HG03439 (cell line): ENCODE data around the gene OPCML.

Source experiments
- ATAC-seq: cut with Tn5 transposase; IDR thresholded peaks from one replicate; pipeline ENCODE4 v1.9.1; 2021; ENCODE audit warnings: mild to moderate bottlenecking, moderate library complexity; ENCODE audit not compliant: unreplicated experiment

OPCML gene

GRCh38 chr11:132472411-132473172 is 1059.7 kb downstream of the OPCML start:
- ATAC-seq = no peak

GRCh38 chr11:132471466-132471865 is 1060.8 kb downstream of the OPCML start:
- ATAC-seq = no peak

GRCh38 chr11:132466983-132467382 is 1065.3 kb downstream of the OPCML start:
- no peak for ATAC-seq

- no peak for ATAC-seq
Observed at GRCh38 chr11:132464939-132465338, 1067.4 kb downstream of the OPCML start.

GRCh38 chr11:132464003-132464342 is 1068.3 kb downstream of the OPCML start:
- ATAC-seq = no peak

GRCh38 chr11:132463295-132464002 is 1068.9 kb downstream of the OPCML start:
- no peak for ATAC-seq

- no peak for ATAC-seq
Observed at GRCh38 chr11:132459736-132460135, 1072.6 kb downstream of the OPCML start.

GRCh38 chr11:132457445-132457844 is 1074.9 kb downstream of the OPCML start:
- no peak for ATAC-seq

- ATAC-seq = no peak
Observed at GRCh38 chr11:132456751-132457328, 1075.5 kb downstream of the OPCML start.

GRCh38 chr11:132455044-132455443 is 1077.3 kb downstream of the OPCML start:
- ATAC-seq = no peak

- ATAC-seq = no peak
Observed at GRCh38 chr11:132453406-132453805, 1078.9 kb downstream of the OPCML start.

- ATAC-seq = no peak
Observed at GRCh38 chr11:132452616-132453015, 1079.7 kb downstream of the OPCML start.

GRCh38 chr11:132451942-132452601 is 1080.2 kb downstream of the OPCML start:
- ATAC-seq = no peak

- ATAC-seq = no peak
Observed at GRCh38 chr11:132450631-132451030, 1081.7 kb downstream of the OPCML start.

- ATAC-seq = no peak
Observed at GRCh38 chr11:132448334-132448995, 1083.8 kb downstream of the OPCML start.

GRCh38 chr11:132447761-132448160 is 1084.5 kb downstream of the OPCML start:
- no peak for ATAC-seq

- ATAC-seq = no peak
Observed at GRCh38 chr11:132445859-132446291, 1086.4 kb downstream of the OPCML start.

GRCh38 chr11:132444911-132445310 is 1087.4 kb downstream of the OPCML start:
- no peak for ATAC-seq

GRCh38 chr11:132439711-132440255 is 1092.5 kb downstream of the OPCML start:
- no peak for ATAC-seq

- no peak for ATAC-seq
Observed at GRCh38 chr11:132438418-132438817, 1093.9 kb downstream of the OPCML start.
